GM10248 (cell line): ENCODE results near the gene XRCC4.
A peak's percentile ranks its signal among the peaks of the same experiment; 100 is the strongest.
"Not testable (repeated sequence)": the region's sequence is repeated elsewhere in the genome, so short reads cannot be mapped to it uniquely, and the experiment has no call there.

Experiments
- CTCF ChIA-PET: fragments of 300-600 bp; sonication (Branson Sonifier 250); formaldehyde crosslinking; extraction: SDS; loops from one replicate; lab custom pipeline; 2021; ENCODE audit warnings: antibody characterized with exemption; lab: Yijun Ruan, JAX
- POLR2A ChIA-PET: fragments of 350-650 bp; sonication (Branson Sonifier 250); formaldehyde crosslinking; extraction: SDS; loops from one replicate; lab custom pipeline; 2020; ENCODE audit warnings: antibody characterized with exemption; lab: Yijun Ruan, JAX
- DNase-seq: peaks from one replicate; pipeline ENCODE4 v3.0.0; 2012; ENCODE audit errors: extremely low spot score
- CTCF ChIP-seq: IDR thresholded peaks from 2 replicates; pipeline ENCODE4 v1.5.1; 2012; ENCODE audit warnings: mild to moderate bottlenecking, low read depth; ENCODE audit errors: extremely low read depth, missing control alignments, control extremely low read depth

Gene XRCC4

GRCh38 chr5:83353774-83354173, 276.4 kb downstream of the XRCC4 start:
- ChIA-PET POLR2A (no interaction called here), CTCF (no interaction called here)
- TF ChIP-seq CTCF = no peak
- no peak for DNase-seq

GRCh38 chr5:83354958-83355357, 277.6 kb downstream of the XRCC4 start:
- TF ChIP-seq CTCF = no peak
- ChIA-PET POLR2A (no interaction called here), CTCF (no interaction called here)
- DNase-seq = no peak

GRCh38 chr5:83355482-83356014, 278.2 kb downstream of the XRCC4 start:
- DNase-seq, CTCF ChIA-PET, POLR2A ChIA-PET: not testable (repeated sequence)

GRCh38 chr5:83357621-83358231, 280.4 kb downstream of the XRCC4 start:
- peak; percentile 7 for DNase-seq
- ChIA-PET POLR2A (no interaction called here), CTCF (interaction anchor here (1.0 to 1.5 kb wide), 3 partner anchors 9 to 51 kb away, joined by 3 read pairs; no protein-coding TSS in a partner anchor)
- TF ChIP-seq CTCF = no peak

- TF ChIP-seq CTCF = no peak
- ChIA-PET CTCF (interaction anchor here (1.0 to 1.4 kb wide), 2 partner anchors 9 to 16 kb away, joined by 3 read pairs; no protein-coding TSS in a partner anchor), POLR2A (no interaction called here)
- DNase-seq = no peak
Measured at GRCh38 chr5:83360573-83360972, 283.2 kb downstream of the XRCC4 start.

GRCh38 chr5:83362526-83362925, 285.2 kb downstream of the XRCC4 start:
- TF ChIP-seq CTCF = no peak
- ChIA-PET CTCF (no interaction called here), POLR2A (no interaction called here)
- DNase-seq = no peak

GRCh38 chr5:83363111-83363885, 286.0 kb downstream of the XRCC4 start:
- DNase-seq = no peak
- TF ChIP-seq CTCF = no peak
- ChIA-PET POLR2A (no interaction called here), CTCF (no interaction called here)
